Stimulated activated CD8-positive, alpha-beta memory T cell treated with anti-CD3 and anti-CD28 coated beads, Interleukin-4, amount 100 ng/mL, for 4 hours (primary cell): Measurements from ENCODE around the gene EML2.
"Not testable (repeated sequence)": the region's sequence is repeated elsewhere in the genome, so short reads cannot be mapped to it uniquely, and the experiment has no call there.

Experiments
- DNase-seq, 2 donors: peaks; one replicate each; pipeline ENCODE4 v3.0.0-alpha.2; 2020; ENCODE audit warnings: low read depth in 2 of 2, low spot score in 1 of 2

Gene EML2

DNA sequence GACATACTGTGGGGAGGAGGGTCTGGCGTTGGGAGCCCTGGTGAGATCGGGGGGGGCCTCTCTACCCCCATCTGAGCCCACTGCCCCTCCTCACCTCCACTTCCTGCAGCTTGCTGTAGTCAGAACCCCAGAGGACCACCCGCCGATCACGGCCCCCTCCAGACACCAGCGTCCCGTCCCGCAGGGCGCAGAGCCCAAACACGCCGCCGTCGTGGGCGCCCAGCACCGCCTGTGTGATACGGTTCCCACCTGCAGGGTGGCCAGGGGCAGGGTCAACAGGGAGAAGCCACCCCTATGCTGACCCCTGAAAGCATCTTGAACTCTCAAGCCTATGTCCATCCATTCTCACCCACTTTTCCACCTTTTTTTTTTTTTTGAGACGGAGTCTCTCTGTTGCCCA is 17.8 kb downstream of the EML2 start:
- no peak for DNase-seq

DNA sequence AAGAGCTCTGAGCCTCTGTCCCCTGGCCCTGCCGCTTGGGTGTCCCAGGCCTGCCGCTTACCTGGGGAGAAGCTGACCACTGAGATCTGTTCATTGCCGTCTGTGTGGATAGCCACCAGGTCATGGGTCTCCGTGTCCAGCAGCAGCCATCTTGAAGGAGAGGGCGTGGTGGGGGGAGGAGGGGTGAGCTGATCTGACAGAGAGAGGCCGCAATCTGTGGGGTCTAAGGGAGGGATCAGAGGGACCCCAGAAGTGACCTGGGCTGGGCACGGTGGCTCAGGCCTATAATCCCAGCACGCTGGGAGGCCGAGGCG is 22.5 kb downstream of the EML2 start:
- DNase-seq: no peak

- DNase-seq: peak; percentile 25 to 41
Measured at GRCh38 chr19:45615795-45616703, 23.1 kb downstream of the EML2 start.

GRCh38 chr19:45615056-45615455 is 24.1 kb downstream of the EML2 start:
- DNase-seq: not testable (repeated sequence)

- DNase-seq: no peak
Measured at GRCh38 chr19:45613926-45614725, 25.1 kb downstream of the EML2 start.

DNA sequence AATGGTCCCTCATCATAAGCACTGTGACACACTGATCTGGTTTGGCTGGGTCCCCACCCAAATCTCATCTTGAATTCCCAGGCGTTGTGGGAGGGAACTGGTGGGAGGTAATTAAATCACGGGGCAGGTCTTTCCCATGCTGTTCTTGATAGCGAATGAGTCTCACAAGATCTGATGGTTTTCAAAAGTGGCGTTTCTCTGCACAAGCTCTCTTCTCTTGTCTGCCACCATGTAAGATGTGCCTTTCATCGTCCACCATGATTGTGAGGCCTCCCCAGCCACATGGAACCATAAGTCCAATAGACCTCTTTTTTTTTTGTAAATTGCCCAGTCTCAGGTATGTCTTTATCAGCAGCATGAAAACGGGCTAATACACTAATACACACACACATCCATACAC is 30.2 kb downstream of the EML2 start:
- no peak for DNase-seq

DNA sequence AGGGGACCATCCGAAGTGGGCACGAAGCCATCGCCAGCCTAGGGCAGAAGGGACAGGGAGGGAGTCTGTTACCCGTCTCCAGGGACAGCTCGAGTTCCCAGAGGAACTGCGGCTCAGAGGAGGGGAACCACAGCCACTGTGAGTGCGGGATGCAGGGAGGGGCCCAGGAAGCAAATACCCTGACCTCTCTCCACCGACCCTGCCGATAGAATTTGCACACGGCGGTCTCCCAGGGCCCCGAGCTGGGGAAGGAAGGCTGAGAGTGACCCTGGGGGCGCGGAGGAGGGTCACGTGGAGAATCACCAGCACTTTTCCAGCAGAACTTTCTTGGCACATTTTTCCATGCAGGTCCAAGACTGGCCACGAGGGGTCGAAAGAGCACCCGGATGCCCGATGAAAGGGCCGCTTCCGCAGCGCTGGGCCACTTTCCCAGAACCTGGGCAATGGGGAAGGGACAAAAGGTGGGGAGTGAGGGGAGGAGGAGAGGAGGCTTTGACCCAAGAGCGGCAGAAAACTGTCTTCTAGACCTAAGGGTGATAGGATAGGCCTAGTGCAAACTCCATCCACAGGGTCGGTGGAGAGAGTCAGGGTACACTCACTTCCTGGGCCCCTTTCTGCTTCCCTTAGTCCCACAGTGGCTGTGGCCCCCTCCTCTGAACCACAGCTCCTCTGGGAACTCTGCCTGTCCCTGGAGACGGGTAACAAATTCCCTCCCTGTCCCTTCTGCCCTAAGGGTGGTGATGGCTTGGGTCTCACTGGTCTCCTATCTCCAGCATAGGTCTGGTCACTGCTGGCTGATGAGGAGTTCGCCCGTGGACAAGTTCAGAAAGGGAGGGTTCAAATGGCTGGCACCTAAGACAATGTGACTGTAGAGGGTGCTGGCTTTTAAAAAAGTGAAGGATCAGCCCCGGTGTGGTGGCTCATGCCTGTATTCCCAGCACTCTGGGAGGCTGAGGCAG is 31.8 kb downstream of the EML2 start:
- DNase-seq: peak in 1 of 2 donors; percentile 28

DNA sequence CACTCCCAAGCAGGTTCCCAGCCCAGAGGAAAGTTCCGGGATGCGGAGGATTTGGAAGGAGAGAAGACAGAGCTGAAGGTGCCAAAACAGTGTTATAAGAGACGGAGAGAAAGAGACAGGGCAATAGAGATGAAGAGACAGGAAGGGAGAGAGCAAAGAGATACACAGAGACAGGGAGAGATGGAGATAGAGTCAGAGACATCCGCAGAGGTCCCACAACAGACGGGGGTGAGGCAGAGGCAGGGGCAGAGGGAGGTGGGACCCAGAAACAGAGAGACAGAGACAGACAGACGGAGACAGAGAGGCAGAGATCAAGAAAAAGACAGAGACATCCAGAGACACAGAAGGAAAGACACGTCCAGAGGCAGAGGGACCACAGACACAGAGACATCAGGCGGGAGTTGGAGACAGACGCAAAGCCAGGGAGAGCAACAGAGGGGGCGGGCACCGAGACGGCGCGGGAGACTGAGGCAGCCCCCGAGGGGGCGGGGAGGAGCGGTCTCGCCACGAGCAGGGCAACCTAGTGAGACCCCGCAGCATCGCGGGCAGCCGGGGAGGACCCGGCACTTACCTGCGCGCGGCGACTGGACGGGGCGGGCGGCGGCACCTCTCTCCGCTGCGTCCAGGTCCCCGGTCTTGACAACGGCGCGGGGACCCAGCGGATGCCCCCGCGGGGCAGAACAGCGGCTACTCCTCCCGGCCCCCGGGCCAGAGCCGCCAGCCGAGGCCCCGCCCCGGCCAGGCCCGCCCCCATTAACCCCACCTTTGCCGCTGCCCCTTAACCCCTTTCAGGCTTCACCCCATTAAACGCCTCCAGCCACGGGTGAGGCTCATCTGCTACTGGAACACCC is 37.4 kb downstream of the EML2 start, which contains the start of gene GPR4:
Gene GPR4, minus strand, starts transcription at position 689 of the 851 bp plus-strand sequence. CDS start 10,346 bp downstream, outside the sequence.
- no peak for DNase-seq

- no peak for DNase-seq
Measured at GRCh38 chr19:45601115-45601514, 38.1 kb downstream of the EML2 start.

GRCh38 chr19:45600340-45600885 is 38.8 kb downstream of the EML2 start:
- DNase-seq: no peak

- no peak for DNase-seq
Measured at GRCh38 chr19:45599286-45599685, 39.9 kb downstream of the EML2 start.

DNA sequence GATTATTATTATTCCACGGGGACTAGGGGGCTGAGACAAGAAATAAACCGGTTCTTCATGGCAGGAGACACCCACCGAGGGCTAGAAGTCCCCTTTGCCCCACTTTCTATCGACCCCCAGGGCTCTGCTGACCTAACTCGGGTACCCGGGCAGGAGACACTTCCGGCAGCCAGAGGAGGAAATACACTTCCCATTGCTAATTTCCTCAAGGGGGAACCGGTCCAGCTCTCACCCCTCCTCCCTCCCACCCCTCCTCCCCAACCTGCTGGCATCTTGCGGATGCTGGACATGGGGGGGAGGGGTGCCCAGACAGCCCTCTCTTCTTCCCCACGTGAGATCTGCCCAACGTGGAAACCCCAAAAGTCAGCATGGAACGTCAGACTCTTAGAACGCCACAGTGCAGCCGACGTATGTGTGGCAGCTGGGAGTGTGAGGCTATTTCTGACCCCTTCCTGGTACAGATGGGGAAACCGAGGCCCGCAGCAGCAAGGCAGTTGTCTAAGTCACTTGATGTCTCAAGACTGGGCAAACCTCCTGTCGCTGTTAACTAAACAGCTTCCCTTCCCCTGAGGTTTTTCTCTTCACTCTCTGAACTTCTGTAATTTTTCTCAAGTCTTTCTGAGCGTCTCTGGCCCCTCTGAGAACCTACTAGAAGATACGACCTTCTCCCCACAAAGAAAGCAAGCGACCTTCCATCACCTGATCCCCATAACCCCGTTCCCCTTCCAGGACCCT is 40.8 kb downstream of the EML2 start:
- no peak for DNase-seq

- no peak for DNase-seq
Measured at GRCh38 chr19:45597425-45598111, 41.6 kb downstream of the EML2 start.

DNA sequence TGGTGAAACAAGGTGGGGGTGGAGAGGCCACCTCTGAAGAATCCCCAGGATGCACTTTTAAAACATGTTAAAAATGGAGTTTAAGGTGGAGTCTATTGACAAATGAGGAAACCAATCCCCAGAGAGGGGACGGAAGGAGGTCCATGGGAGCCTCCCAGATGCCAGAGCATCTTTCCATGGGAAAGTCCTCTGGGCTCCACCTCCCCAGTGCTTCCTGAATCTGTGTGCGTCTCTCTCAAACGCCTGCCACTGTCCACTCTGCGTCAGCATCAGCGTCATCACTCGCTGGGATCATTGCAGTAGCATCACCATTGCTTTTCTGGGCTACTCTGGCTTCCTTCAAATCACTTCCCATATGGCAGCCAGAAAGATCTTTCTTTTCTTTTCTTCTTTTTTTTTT is 43.4 kb downstream of the EML2 start:
- DNase-seq: no peak

DNA sequence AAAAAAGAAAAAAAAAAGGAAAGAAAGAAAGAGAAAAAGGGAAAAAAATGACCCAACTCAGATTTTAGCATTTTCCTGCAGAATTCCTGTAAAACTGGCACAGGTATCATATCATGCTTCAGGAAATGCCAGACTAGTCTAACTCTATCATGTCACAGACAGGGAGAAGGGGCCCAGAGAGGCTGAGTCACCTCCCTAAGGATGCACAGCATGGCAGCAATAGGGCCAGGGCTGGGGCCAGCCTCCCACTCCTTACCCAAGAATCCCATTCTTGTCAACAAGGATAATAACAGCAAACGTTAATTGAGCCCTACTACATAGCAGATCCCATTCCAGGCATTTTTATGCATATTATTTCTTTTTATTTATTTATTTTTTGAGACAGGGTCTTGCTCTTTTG is 45.7 kb downstream of the EML2 start:
- DNase-seq: no peak

- no peak for DNase-seq
Measured at GRCh38 chr19:45592366-45592765, 46.8 kb downstream of the EML2 start.

GRCh38 chr19:45591638-45592005 is 47.6 kb downstream of the EML2 start:
- DNase-seq: no peak

- no peak for DNase-seq
Measured at GRCh38 chr19:45591004-45591637, 48.1 kb downstream of the EML2 start.
